Neutrophil (primary cell): ENCODE results near the gene RAD51B.

Source experiments
- H3K27ac ChIP-seq: fragments of 200-600 bp; sonication (generic); 2 replicates; pipeline ENCODE4 v1.5.1; 2016; ENCODE audit warnings: mild to moderate bottlenecking, moderate library complexity
- H3K27me3 ChIP-seq: fragments of 200-600 bp; sonication (generic); 2 replicates; pipeline ENCODE4 v1.6.0; 2016; ENCODE audit warnings: mild to moderate bottlenecking
- H3K36me3 ChIP-seq: fragments of 200-600 bp; sonication (generic); 2 replicates; pipeline ENCODE4 v1.5.1; 2017
- H3K4me1 ChIP-seq, 2 experiments: fragments of 200-600 bp in 1 of 2; sonication (generic) in 1 of 2; 1 replicate in 1 of 2; 2 replicates in 1 of 2; pipeline versions ENCODE4 v1.5.1 to v1.6.1; 2013 to 2016; ENCODE audit warnings: low read depth in 1 of 2, low read length in 1 of 2, mild to moderate bottlenecking in 1 of 2, moderate library complexity in 1 of 2; ENCODE audit not compliant: control insufficient read depth in 1 of 2, insufficient read depth in 1 of 2
- H3K4me3 ChIP-seq, 2 experiments: fragments of 200-600 bp in 1 of 2; sonication (generic) in 1 of 2; 1 replicate in 1 of 2; 2 replicates in 1 of 2; pipeline ENCODE4 v1.5.1; 2013 to 2016; ENCODE audit warnings: low read depth in 1 of 2, low read length in 1 of 2, mild to moderate bottlenecking in 1 of 2, moderate library complexity in 1 of 2
- H3K9me3 ChIP-seq: fragments of 200-600 bp; sonication (generic); 2 replicates; pipeline ENCODE4 v1.5.1; 2016
- TF ChIP-seq, protein P1 (sequence below): fragments of 200-600 bp; sonication (generic); IDR thresholded peaks from 2 replicates; pipeline ENCODE4 v1.5.1; 2016; ENCODE audit warnings: antibody characterized with exemption

Gene RAD51B

DNA sequence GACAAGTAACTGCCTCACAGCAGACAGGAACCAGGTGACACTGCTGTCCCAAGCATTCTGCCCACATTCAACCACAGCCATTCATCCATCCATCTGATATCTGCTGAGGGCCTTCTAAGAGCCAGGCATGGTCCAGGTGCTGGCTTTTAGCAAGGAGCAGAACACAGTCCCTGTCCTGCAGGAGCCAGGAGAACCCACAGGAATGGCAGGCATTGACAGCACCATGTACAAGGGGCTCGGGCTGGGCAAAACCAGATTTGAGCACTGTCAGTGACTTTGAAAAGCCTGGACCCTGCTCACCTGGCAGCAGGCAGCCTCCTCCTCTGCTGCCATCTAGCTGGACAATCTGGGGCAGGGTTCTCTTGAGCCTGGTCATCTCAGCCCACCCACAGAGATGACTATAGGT lies 836.3 kb downstream of the RAD51B start:
- H3K27ac ChIP-seq = no peak overlapping the region
- no peaks in the 10 kb centered on the region for H3K27me3 ChIP-seq
- H3K4me1 ChIP-seq = peaks cover 3 to 4% of the 10 kb centered on the region in 2 experiments
- no peaks in the 10 kb centered on the region for H3K36me3 ChIP-seq
- H3K4me3 ChIP-seq = no peak overlapping the region
- TF ChIP-seq, protein P1, sequence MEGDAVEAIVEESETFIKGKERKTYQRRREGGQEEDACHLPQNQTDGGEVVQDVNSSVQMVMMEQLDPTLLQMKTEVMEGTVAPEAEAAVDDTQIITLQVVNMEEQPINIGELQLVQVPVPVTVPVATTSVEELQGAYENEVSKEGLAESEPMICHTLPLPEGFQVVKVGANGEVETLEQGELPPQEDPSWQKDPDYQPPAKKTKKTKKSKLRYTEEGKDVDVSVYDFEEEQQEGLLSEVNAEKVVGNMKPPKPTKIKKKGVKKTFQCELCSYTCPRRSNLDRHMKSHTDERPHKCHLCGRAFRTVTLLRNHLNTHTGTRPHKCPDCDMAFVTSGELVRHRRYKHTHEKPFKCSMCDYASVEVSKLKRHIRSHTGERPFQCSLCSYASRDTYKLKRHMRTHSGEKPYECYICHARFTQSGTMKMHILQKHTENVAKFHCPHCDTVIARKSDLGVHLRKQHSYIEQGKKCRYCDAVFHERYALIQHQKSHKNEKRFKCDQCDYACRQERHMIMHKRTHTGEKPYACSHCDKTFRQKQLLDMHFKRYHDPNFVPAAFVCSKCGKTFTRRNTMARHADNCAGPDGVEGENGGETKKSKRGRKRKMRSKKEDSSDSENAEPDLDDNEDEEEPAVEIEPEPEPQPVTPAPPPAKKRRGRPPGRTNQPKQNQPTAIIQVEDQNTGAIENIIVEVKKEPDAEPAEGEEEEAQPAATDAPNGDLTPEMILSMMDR = no peak
- H3K9me3 ChIP-seq = no peaks in the 10 kb centered on the region

DNA sequence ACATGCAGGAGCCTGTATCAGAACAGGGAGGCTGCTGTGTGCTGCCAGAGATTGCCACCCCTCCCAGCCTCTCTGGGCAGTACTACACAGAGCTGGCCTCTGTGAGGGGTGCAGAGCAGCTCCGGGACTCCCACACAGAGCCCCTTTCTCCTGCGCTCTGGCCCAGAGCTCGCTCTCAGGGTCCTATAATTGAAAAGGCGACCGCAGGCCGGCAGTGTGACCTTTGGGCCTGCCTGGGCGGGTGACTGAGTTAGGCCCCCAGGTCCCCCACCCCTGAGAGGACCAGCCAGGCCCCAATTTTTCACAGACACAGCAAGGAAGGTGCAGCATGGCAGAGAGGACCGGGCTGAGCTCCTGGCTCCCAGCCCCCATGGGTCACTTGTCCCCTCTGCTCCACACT lies 836.9 kb downstream of the RAD51B start:
- TF ChIP-seq, protein P1 = no peak
- no peaks in the 10 kb centered on the region for H3K9me3 ChIP-seq
- H3K27ac ChIP-seq = no peak overlapping the region
- peaks cover 3 to 4% of the 10 kb centered on the region in 2 experiments for H3K4me1 ChIP-seq
- no peaks in the 10 kb centered on the region for H3K27me3 ChIP-seq
- no peak overlapping the region for H3K4me3 ChIP-seq
- H3K36me3 ChIP-seq = no peaks in the 10 kb centered on the region

DNA sequence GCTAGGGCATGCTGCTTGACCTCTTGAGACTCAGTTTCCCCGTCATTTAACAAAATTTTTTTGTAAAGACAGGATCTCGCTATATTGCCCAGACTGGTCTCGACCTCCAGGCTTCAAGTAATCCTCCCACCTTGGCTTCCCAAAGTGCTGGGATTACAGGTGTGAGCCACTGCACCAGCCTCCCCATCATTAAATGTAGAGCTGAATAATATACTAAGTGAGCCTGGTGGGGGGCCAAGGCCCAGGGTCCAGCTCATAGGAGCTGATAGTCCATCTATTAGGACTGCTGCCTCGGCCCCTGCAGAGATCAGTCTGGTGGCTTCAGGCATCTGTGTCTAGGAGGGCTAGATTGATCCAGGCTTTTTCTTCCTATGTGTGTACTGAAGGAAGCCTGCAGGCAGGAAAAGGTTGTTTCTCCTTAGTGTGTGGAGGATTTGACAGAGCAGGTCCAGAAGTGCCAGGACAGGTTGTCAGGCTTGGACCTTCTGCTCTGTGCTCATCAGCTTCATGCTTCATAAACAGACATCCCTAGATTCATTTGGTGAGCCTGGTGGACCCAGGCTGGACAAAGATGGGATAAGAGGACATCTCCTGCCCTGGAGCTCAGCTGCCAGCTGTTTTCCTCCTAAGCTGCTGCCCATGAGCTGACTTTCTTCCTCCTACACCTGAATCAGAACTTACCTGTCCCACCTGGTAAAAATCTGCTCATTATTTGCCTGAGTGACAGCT lies 837.9 kb downstream of the RAD51B start:
- Histone ChIP-seq H3K27ac (no peak overlapping the region), H3K4me3 (no peak overlapping the region), H3K9me3 (no peaks in the 10 kb centered on the region), H3K4me1 (peaks cover 3 to 4% of the 10 kb centered on the region in 2 experiments), H3K36me3 (no peaks in the 10 kb centered on the region), H3K27me3 (no peaks in the 10 kb centered on the region)
- TF ChIP-seq, protein P1 = no peak

DNA sequence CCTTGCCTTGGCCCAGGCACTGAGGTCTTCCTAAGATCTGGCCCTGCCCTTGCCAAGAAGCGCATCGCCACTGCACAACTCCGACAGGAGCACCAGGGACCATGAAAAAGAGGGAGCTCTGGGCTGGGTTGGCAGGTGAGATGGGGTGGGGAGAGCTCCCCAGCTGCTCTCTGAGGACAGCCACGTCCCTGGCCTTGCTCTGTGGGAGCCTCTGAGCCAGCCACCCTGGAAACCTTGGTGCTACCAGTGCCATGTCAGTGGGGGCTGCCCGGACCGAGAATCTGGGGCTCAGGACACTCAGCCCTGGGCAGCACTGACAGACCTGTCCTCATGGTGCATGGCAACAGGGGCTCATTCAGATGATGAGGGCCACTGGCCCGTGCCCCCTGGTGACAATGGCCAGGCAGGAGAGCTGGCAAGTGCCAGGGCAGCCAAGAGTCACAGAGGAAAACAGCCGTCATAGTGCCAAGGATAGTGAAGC lies 838.5 kb downstream of the RAD51B start:
- no peaks in the 10 kb centered on the region for H3K36me3 ChIP-seq
- H3K27ac ChIP-seq = no peak overlapping the region
- no peaks in the 10 kb centered on the region for H3K27me3 ChIP-seq
- H3K4me3 ChIP-seq = no peak overlapping the region
- H3K4me1 ChIP-seq = peaks cover 3 to 4% of the 10 kb centered on the region in 2 experiments
- no peaks in the 10 kb centered on the region for H3K9me3 ChIP-seq
- TF ChIP-seq, protein P1 = no peak

DNA sequence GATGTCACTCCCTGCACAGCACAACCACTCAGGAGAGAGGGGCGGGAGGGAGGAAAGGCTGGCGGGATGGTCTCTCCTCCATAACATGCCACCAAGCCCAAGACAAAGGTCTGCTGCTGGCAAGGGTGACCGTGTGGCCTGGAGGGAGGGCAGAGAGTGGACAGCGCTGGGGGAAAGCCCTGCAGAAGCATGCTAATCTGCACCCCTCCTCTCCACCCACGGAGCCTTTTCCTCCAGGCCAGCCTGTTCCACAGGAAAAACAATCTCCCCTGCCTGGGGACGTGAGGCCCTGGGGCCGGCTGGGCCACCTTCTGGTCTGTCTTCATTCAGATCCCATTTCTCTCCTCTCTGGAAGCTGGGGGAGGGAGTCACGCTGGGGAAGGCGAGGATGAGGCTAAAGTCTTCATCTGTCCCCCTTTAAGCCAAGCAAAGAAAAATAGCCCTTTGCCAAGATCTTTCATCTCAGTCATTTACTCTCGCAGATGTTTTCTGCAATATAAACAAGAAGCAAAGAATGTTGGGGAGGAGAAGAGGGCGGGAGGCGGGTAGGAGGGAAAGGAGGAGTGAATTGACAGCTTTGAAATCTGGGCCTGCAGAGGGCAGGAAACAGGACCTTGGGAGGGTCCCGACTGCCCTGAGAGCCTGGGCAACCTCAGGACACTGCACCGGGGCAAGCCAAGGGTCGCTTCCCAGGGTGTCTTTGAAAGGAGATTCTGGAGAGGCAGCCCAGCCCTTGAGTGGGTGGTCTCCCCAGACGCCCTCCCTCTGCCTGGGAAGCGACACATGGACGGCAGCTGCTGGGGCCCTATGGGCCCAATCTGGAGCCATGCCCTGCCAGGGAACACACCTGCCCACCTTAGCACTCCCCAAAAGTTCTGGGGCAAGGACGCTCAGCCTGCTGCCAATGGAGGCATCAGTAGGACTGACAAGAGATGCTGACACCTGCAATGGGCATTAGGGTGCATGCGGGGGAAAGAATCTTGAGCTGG lies 839.7 kb downstream of the RAD51B start:
- no peak overlapping the region for H3K4me3 ChIP-seq
- TF ChIP-seq, protein P1 = no peak
- H3K27me3 ChIP-seq = no peaks in the 10 kb centered on the region
- no peaks in the 10 kb centered on the region for H3K9me3 ChIP-seq
- H3K4me1 ChIP-seq = peaks cover 3 to 4% of the 10 kb centered on the region in 2 experiments
- no peak overlapping the region for H3K27ac ChIP-seq
- no peaks in the 10 kb centered on the region for H3K36me3 ChIP-seq
